Measurements from ENCODE around the gene NABP2.

NABP2 gene

GRCh38 chr12:56236091-56236490 lies 11.9 kb downstream of the NABP2 start:
- Histone ChIP-seq H3K9ac (ENCODE audit: low read length) (no peak overlapping the region), H3K4me3 (ENCODE audit: low read length) (no peak overlapping the region), H3K4me1 (ENCODE audit: control insufficient read depth, insufficient read depth, low read length) (peaks cover 4% of the 10 kb centered on the region), H3K36me3 (ENCODE audit: control insufficient read depth, insufficient read depth, low read length) (no peaks in the 10 kb centered on the region), H3K27me3 (ENCODE audit: control insufficient read depth, insufficient read depth, low read length) (no peaks in the 10 kb centered on the region), H3K9me3 (ENCODE audit: control insufficient read depth, low read length) (no peaks in the 10 kb centered on the region)

GRCh38 chr12:56236985-56237384 lies 12.8 kb downstream of the NABP2 start:
- H3K27me3 ChIP-seq (ENCODE audit: control insufficient read depth, insufficient read depth, low read length) = no peaks in the 10 kb centered on the region
- peaks cover 5% of the 10 kb centered on the region for H3K36me3 ChIP-seq (ENCODE audit: control insufficient read depth, insufficient read depth, low read length)
- H3K9ac ChIP-seq (ENCODE audit: low read length) = no peak overlapping the region
- H3K9me3 ChIP-seq (ENCODE audit: control insufficient read depth, low read length) = no peaks in the 10 kb centered on the region
- H3K4me3 ChIP-seq (ENCODE audit: low read length) = no peak overlapping the region
- H3K4me1 ChIP-seq (ENCODE audit: control insufficient read depth, insufficient read depth, low read length) = no peaks in the 10 kb centered on the region

DNA sequence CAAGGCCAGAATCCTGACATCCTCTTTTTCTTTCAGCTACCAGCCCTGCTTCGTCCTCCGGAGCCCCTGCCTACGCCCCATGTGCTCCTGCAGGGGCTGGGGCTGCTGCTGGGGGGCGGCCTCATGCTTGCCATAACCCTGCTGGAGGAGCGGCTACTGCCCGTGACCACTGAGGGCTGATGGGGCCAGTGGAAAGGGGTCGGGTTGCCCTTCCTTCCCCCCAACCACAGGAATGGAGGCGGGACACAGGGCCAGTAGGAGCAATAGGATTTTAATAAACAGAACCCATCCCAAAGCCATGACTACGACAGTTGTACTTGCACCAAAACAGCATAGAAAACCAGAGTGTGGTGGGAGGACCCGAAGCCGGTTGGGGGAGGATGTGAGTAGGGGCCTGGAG lies 13.4 kb downstream of the NABP2 start:
- no peak overlapping the region for H3K4me3 ChIP-seq (ENCODE audit: low read length)
- no peaks in the 10 kb centered on the region for H3K27me3 ChIP-seq (ENCODE audit: control insufficient read depth, insufficient read depth, low read length)
- peaks cover 6% of the 10 kb centered on the region for H3K36me3 ChIP-seq (ENCODE audit: control insufficient read depth, insufficient read depth, low read length)
- no peaks in the 10 kb centered on the region for H3K9me3 ChIP-seq (ENCODE audit: control insufficient read depth, low read length)
- no peaks in the 10 kb centered on the region for H3K4me1 ChIP-seq (ENCODE audit: control insufficient read depth, insufficient read depth, low read length)
- H3K9ac ChIP-seq (ENCODE audit: low read length) = no peak overlapping the region

- Histone ChIP-seq H3K9ac (ENCODE audit: low read length) (no peak overlapping the region), H3K4me3 (ENCODE audit: low read length) (no peak overlapping the region), H3K9me3 (ENCODE audit: control insufficient read depth, low read length) (no peaks in the 10 kb centered on the region), H3K4me1 (ENCODE audit: control insufficient read depth, insufficient read depth, low read length) (no peaks in the 10 kb centered on the region), H3K36me3 (ENCODE audit: control insufficient read depth, insufficient read depth, low read length) (peaks cover 23% of the 10 kb centered on the region), H3K27me3 (ENCODE audit: control insufficient read depth, insufficient read depth, low read length) (no peaks in the 10 kb centered on the region)
Observed at GRCh38 chr12:56241424-56242303, 17.5 kb downstream of the NABP2 start.

DNA sequence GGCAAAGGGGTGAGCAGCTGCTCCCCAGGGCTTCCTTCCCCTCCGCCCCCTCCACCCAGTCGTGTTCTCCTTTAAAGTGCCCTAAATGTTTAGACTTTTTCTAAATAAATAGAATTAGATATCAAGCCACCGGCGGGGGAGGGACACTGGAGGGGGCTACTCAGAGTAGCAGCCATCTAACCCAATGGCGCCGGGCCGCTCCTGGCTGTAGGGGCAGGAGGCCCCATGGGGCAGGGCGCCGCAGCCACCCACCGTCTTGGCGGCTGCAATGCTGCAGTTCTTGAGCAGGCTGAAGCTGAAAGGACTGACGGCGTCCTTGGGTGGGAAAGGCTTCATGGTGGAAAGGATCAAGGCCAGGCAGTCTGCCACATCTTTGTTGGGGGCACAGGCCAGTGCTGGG lies 18.8 kb downstream of the NABP2 start:
- Histone ChIP-seq H3K36me3 (ENCODE audit: control insufficient read depth, insufficient read depth, low read length) (peaks cover 28% of the 10 kb centered on the region), H3K9me3 (ENCODE audit: control insufficient read depth, low read length) (no peaks in the 10 kb centered on the region), H3K9ac (ENCODE audit: low read length) (no peak overlapping the region), H3K27me3 (ENCODE audit: control insufficient read depth, insufficient read depth, low read length) (no peaks in the 10 kb centered on the region), H3K4me3 (ENCODE audit: low read length) (no peak overlapping the region), H3K4me1 (ENCODE audit: control insufficient read depth, insufficient read depth, low read length) (no peaks in the 10 kb centered on the region)

DNA sequence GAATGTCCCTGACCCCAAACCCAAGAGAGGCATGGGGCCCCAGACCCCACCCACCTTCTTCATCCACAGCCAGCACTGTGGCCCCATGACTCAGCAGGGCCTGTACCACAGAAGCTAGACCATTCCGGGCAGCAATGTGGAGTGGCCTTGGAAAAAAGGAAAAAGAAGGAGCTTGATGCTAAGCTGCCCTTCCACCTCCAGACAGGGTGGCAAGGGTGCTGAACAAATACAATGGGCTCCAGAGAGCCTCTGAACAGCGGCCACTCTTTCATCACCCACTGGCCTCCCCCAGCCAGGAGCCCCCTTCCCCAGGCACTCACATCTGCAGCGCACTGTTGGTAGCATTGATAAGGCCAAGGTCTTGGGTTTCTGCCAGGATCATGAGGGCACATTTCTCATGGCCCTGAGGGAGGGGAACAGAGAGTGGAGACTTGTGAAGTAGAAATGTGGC lies 19.6 kb downstream of the NABP2 start:
- Histone ChIP-seq H3K9me3 (ENCODE audit: control insufficient read depth, low read length) (no peaks in the 10 kb centered on the region), H3K36me3 (ENCODE audit: control insufficient read depth, insufficient read depth, low read length) (peaks cover 33% of the 10 kb centered on the region), H3K27me3 (ENCODE audit: control insufficient read depth, insufficient read depth, low read length) (no peaks in the 10 kb centered on the region), H3K4me3 (ENCODE audit: low read length) (no peak overlapping the region), H3K9ac (ENCODE audit: low read length) (no peak overlapping the region), H3K4me1 (ENCODE audit: control insufficient read depth, insufficient read depth, low read length) (no peaks in the 10 kb centered on the region)

GRCh38 chr12:56244494-56244893 lies 20.4 kb downstream of the NABP2 start:
- H3K9ac ChIP-seq (ENCODE audit: low read length) = no peak overlapping the region
- H3K9me3 ChIP-seq (ENCODE audit: control insufficient read depth, low read length) = no peaks in the 10 kb centered on the region
- peaks cover 37% of the 10 kb centered on the region for H3K36me3 ChIP-seq (ENCODE audit: control insufficient read depth, insufficient read depth, low read length)
- H3K27me3 ChIP-seq (ENCODE audit: control insufficient read depth, insufficient read depth, low read length) = no peaks in the 10 kb centered on the region
- H3K4me1 ChIP-seq (ENCODE audit: control insufficient read depth, insufficient read depth, low read length) = no peaks in the 10 kb centered on the region
- no peak overlapping the region for H3K4me3 ChIP-seq (ENCODE audit: low read length)

- H3K36me3 ChIP-seq (ENCODE audit: control insufficient read depth, insufficient read depth, low read length) = peaks cover 38% of the 10 kb centered on the region
- no peak overlapping the region for H3K9ac ChIP-seq (ENCODE audit: low read length)
- H3K9me3 ChIP-seq (ENCODE audit: control insufficient read depth, low read length) = no peaks in the 10 kb centered on the region
Observed at GRCh38 chr12:56247923-56248322, 23.8 kb downstream of the NABP2 start.

GRCh38 chr12:56248711-56249110 lies 24.6 kb downstream of the NABP2 start:
- Histone ChIP-seq H3K9me3 (ENCODE audit: control insufficient read depth, low read length) (no peaks in the 10 kb centered on the region), H3K36me3 (ENCODE audit: control insufficient read depth, insufficient read depth, low read length) (peaks cover 44% of the 10 kb centered on the region), H3K4me3 (ENCODE audit: low read length) (no peak overlapping the region), H3K27me3 (ENCODE audit: control insufficient read depth, insufficient read depth, low read length) (no peaks in the 10 kb centered on the region), H3K4me1 (ENCODE audit: control insufficient read depth, insufficient read depth, low read length) (no peaks in the 10 kb centered on the region), H3K9ac (ENCODE audit: low read length) (no peak overlapping the region)

More at GRCh38 chr12:56247923-56248322, 23.8 kb downstream of the NABP2 start:
- Histone ChIP-seq H3K4me1 (ENCODE audit: control insufficient read depth, insufficient read depth, low read length) (no peaks in the 10 kb centered on the region), H3K27me3 (ENCODE audit: control insufficient read depth, insufficient read depth, low read length) (no peaks in the 10 kb centered on the region), H3K4me3 (ENCODE audit: low read length) (no peak overlapping the region)

GRCh38 chr12:56252649-56253048 lies 28.5 kb downstream of the NABP2 start:
- Histone ChIP-seq H3K36me3 (ENCODE audit: control insufficient read depth, insufficient read depth, low read length) (peaks cover 33% of the 10 kb centered on the region), H3K4me1 (ENCODE audit: control insufficient read depth, insufficient read depth, low read length) (peaks cover 17% of the 10 kb centered on the region), H3K27me3 (ENCODE audit: control insufficient read depth, insufficient read depth, low read length) (no peaks in the 10 kb centered on the region), H3K4me3 (ENCODE audit: low read length) (no peak overlapping the region), H3K9ac (ENCODE audit: low read length) (no peak overlapping the region), H3K9me3 (ENCODE audit: control insufficient read depth, low read length) (no peaks in the 10 kb centered on the region)

DNA sequence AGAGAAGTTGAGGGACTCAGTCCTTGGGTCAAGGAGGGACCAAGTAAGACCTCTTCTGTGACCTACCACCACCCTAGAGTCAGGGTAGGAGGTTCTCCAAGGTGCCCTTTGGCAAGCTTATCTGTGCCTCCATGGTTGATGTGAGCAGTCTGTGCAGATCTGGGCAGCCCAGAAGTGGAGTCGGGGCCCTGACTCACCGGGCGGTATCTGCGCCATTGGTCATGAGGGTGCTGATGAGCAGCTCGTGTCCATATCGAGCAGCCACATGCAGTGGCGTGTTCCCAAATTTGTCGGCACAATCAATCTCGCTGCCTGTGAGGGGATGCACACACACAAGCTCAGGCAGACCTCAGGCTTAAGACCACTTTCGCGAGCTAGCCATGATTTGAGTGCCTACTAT lies 28.9 kb downstream of the NABP2 start:
- no peak overlapping the region for H3K4me3 ChIP-seq (ENCODE audit: low read length)
- no peaks in the 10 kb centered on the region for H3K9me3 ChIP-seq (ENCODE audit: control insufficient read depth, low read length)
- H3K36me3 ChIP-seq (ENCODE audit: control insufficient read depth, insufficient read depth, low read length) = peaks cover 33% of the 10 kb centered on the region
- H3K4me1 ChIP-seq (ENCODE audit: control insufficient read depth, insufficient read depth, low read length) = peaks cover 17% of the 10 kb centered on the region
- H3K27me3 ChIP-seq (ENCODE audit: control insufficient read depth, insufficient read depth, low read length) = no peaks in the 10 kb centered on the region
- H3K9ac ChIP-seq (ENCODE audit: low read length) = no peak overlapping the region

DNA sequence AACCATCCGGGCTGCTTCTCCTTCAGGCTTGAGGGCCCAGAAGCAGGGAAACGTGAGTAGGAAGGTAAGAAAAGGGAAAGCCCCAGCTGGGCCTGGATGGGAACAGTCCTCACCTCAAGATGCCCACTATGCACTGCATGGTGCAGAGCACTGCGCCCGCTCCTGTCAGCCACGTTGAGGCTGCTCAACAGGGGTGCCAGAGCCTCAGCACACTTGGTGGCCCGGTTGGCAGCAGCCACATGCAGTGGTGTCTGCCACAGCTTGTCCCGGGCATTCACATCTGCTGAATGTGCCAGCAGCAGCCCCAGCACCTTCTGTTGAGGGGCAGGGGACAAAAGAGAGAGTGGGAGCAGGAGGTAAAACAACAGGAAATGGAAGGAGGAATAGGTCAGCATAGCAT lies 31.5 kb downstream of the NABP2 start:
- peaks cover 24% of the 10 kb centered on the region for H3K36me3 ChIP-seq (ENCODE audit: control insufficient read depth, insufficient read depth, low read length)
- H3K4me1 ChIP-seq (ENCODE audit: control insufficient read depth, insufficient read depth, low read length) = peaks cover 17% of the 10 kb centered on the region
- H3K4me3 ChIP-seq (ENCODE audit: low read length) = no peak overlapping the region
- H3K27me3 ChIP-seq (ENCODE audit: control insufficient read depth, insufficient read depth, low read length) = no peaks in the 10 kb centered on the region
- H3K9me3 ChIP-seq (ENCODE audit: control insufficient read depth, low read length) = no peaks in the 10 kb centered on the region
- H3K9ac ChIP-seq (ENCODE audit: low read length) = no peak overlapping the region
